Neuronal stem cell (in vitro differentiated cells): Measurements from ENCODE around the gene PCLO.

Experiments used
- DNase-seq: peaks from one replicate; pipeline ENCODE4 v3.0.0-alpha.2; 2013; ENCODE audit warnings: low spot score
- H2AFZ ChIP-seq: one replicate; pipeline ENCODE4 v1.6.1; 2013; ENCODE audit warnings: mild to moderate bottlenecking, low read length, inconsistent platforms
- H2AK5ac ChIP-seq: 2 replicates; pipeline ENCODE4 v1.6.1; 2013; ENCODE audit warnings: low read depth, mild to moderate bottlenecking, inconsistent platforms, low read length, moderate library complexity, mixed read lengths
- H2BK120ac ChIP-seq: 2 replicates; pipeline ENCODE4 v1.6.1; 2013; ENCODE audit warnings: low read depth, mild to moderate bottlenecking, inconsistent platforms, low read length, moderate library complexity, mixed read lengths
- H2BK12ac ChIP-seq: one replicate; pipeline ENCODE4 v1.6.1; 2013; ENCODE audit warnings: low read length, inconsistent platforms
- H2BK15ac ChIP-seq: 2 replicates; pipeline ENCODE4 v1.6.1; 2013; ENCODE audit warnings: mild to moderate bottlenecking, low read length, inconsistent platforms, mixed read lengths
- H2BK5ac ChIP-seq: one replicate; pipeline ENCODE4 v1.6.1; 2013; ENCODE audit warnings: inconsistent platforms, mild to moderate bottlenecking, low read length, moderate library complexity
- H3K14ac ChIP-seq: one replicate; pipeline ENCODE4 v1.6.1; 2013; ENCODE audit warnings: low read length, inconsistent platforms
- H3K18ac ChIP-seq: 2 replicates; pipeline ENCODE4 v1.6.1; 2013; ENCODE audit warnings: low read length, inconsistent platforms
- H3K23ac ChIP-seq: 2 replicates; pipeline ENCODE4 v1.6.1; 2013; ENCODE audit warnings: low read depth, mild to moderate bottlenecking, mixed read lengths, low read length, inconsistent platforms; ENCODE audit not compliant: poor library complexity
- H3K27ac ChIP-seq: replicated peaks from 3 replicates; pipeline ENCODE4 v1.5.1; 2013; ENCODE audit warnings: low read length, inconsistent platforms
- H3K27me3 ChIP-seq, 3 experiments: 2 replicates each; pipeline ENCODE4 v1.6.1; 2013; ENCODE audit warnings: low read length in 3 of 3, mild to moderate bottlenecking in 2 of 3, inconsistent platforms in 1 of 3, low read depth in 1 of 3, mixed read lengths in 1 of 3, moderate library complexity in 1 of 3; ENCODE audit not compliant: control insufficient read depth in 3 of 3, insufficient read depth in 3 of 3
- H3K36me3 ChIP-seq, 2 donors: replicated peaks in 1 of 2; 2 replicates each; pipeline ENCODE4 v1.6.1; 2013; ENCODE audit warnings: low read length in 2 of 2; ENCODE audit not compliant: control insufficient read depth in 2 of 2, insufficient read depth in 2 of 2
- H3K4ac ChIP-seq: 2 replicates; pipeline ENCODE4 v1.6.1; 2013; ENCODE audit warnings: inconsistent platforms, mild to moderate bottlenecking, low read length, moderate library complexity
- H3K4me1 ChIP-seq, 2 donors: 1 replicate in 1 of 2; 2 replicates in 1 of 2; pipeline ENCODE4 v1.6.1; 2013; ENCODE audit warnings: low read length in 2 of 2, low read depth in 1 of 2; ENCODE audit not compliant: control insufficient read depth in 2 of 2, insufficient read depth in 1 of 2
- H3K4me2 ChIP-seq: one replicate; pipeline ENCODE4 v1.6.1; 2013; ENCODE audit warnings: mild to moderate bottlenecking, low read length, inconsistent platforms; ENCODE audit not compliant: insufficient read depth, poor library complexity, severe bottlenecking
- H3K4me3 ChIP-seq, 2 donors: 2 replicates each; pipeline ENCODE4 v1.5.1; 2013; ENCODE audit warnings: low read length in 2 of 2, mild to moderate bottlenecking in 2 of 2, inconsistent platforms in 1 of 2, moderate library complexity in 1 of 2
- H3K79me1 ChIP-seq: one replicate; pipeline ENCODE4 v1.6.1; 2013; ENCODE audit warnings: low read depth, mild to moderate bottlenecking, inconsistent platforms, low read length, moderate library complexity
- H3K9ac ChIP-seq: one replicate; pipeline ENCODE4 v1.6.1; 2013; ENCODE audit warnings: mild to moderate bottlenecking, low read depth, low read length, inconsistent platforms; ENCODE audit not compliant: poor library complexity
- H3K9me3 ChIP-seq, 2 donors: replicated peaks in 1 of 2; 2 replicates each; pipeline versions ENCODE3 to v1.6.1; 2013; ENCODE audit warnings: low read length in 2 of 2, mild to moderate bottlenecking in 2 of 2, inconsistent platforms in 1 of 2, low read depth in 1 of 2, mixed read lengths in 1 of 2, moderate library complexity in 1 of 2; ENCODE audit not compliant: control insufficient read depth in 2 of 2, insufficient read depth in 1 of 2
- H4K8ac ChIP-seq: one replicate; pipeline ENCODE4 v1.6.1; 2013; ENCODE audit warnings: low read depth, mild to moderate bottlenecking, inconsistent platforms, low read length, moderate library complexity
- H4K91ac ChIP-seq: one replicate; pipeline ENCODE4 v1.6.1; 2013; ENCODE audit warnings: low read length, low read depth, mild to moderate bottlenecking, inconsistent platforms; ENCODE audit not compliant: poor library complexity
- WGBS, 2 donors: extraction: QIAGEN DNeasy Blood & Tissue Kit; methylation state at CpG; one replicate each; pipeline ENCODE4 v1.1.7; 2013; ENCODE audit warnings: missing lambda C conversion rate in 2 of 2, mixed read lengths in 1 of 2; ENCODE audit not compliant: insufficient read length in 2 of 2, insufficient replicate concordance in 1 of 2; ENCODE audit errors: extremely low coverage in 2 of 2; 5-methylcytosine and 5-hydroxymethylcytosine counted together

The PCLO gene

GRCh38 chr7:82726038-82726800, 436.5 kb downstream of the PCLO start:
- H2BK12ac ChIP-seq = no peak overlapping the region
- WGBS, 2 donors = no CpG with 5 or more reads among the region's 7 CpGs
- peaks cover 2% of the 10 kb centered on the region in 2 donors for H3K4me1 ChIP-seq
- H2BK5ac ChIP-seq = no peak overlapping the region
- no peak overlapping the region for H3K23ac ChIP-seq
- DNase-seq = no peak
- no peaks in the 10 kb centered on the region for H3K9me3 ChIP-seq
- H3K14ac ChIP-seq = no peak overlapping the region
- no peaks in the 10 kb centered on the region for H3K27me3 ChIP-seq
- no peak overlapping the region for H2BK120ac ChIP-seq
- no peak overlapping the region for H3K4me2 ChIP-seq
- no peak overlapping the region for H3K27ac ChIP-seq
- no peak overlapping the region for H2AFZ ChIP-seq
- H2BK15ac ChIP-seq = no peak overlapping the region
- no peaks in the 10 kb centered on the region for H3K79me1 ChIP-seq
- no peak overlapping the region for H2AK5ac ChIP-seq
- no peak overlapping the region for H3K18ac ChIP-seq
- no peak overlapping the region for H3K9ac ChIP-seq
- no peaks in the 10 kb centered on the region for H3K36me3 ChIP-seq
- no peak overlapping the region for H4K91ac ChIP-seq
- no peak overlapping the region for H3K4ac ChIP-seq
- H3K4me3 ChIP-seq = no peak overlapping the region
- H4K8ac ChIP-seq = no peak overlapping the region

DNA sequence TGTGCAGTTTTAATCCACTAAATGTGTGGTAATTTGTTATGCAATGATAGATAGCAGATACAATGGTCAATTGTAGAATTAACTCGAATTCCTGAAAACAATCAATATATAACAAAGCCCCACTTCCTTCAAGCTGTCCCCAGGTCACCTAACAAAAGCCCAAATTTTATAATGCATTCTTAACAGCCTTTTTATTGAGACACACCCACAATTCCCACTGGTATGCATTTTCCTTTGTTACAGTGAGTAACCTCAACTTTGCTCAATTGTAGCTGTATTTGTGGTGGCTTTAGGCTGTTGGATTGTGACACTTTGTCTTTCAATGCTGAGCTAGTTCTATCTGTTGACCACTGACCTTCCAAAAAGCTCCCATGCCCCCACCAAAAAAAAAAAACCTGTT, 439.3 kb downstream of the PCLO start:
- H3K27me3 ChIP-seq = no peaks in the 10 kb centered on the region
- peaks cover 2% of the 10 kb centered on the region in 2 donors for H3K4me1 ChIP-seq
- H3K23ac ChIP-seq = no peak overlapping the region
- H2BK5ac ChIP-seq = no peak overlapping the region
- H3K14ac ChIP-seq = no peak overlapping the region
- H2AK5ac ChIP-seq = no peak overlapping the region
- no peaks in the 10 kb centered on the region for H3K79me1 ChIP-seq
- no peak overlapping the region for H3K4me3 ChIP-seq
- no peak for DNase-seq
- H3K4ac ChIP-seq = no peak overlapping the region
- WGBS, 2 donors = no CpG with 5 or more reads among the region's 1 CpG
- no peak overlapping the region for H2BK12ac ChIP-seq
- no peak overlapping the region for H2BK120ac ChIP-seq
- no peak overlapping the region for H3K4me2 ChIP-seq
- no peak overlapping the region for H2BK15ac ChIP-seq
- H4K91ac ChIP-seq = no peak overlapping the region
- H3K36me3 ChIP-seq = no peaks in the 10 kb centered on the region
- H3K9me3 ChIP-seq = no peaks in the 10 kb centered on the region
- H4K8ac ChIP-seq = no peak overlapping the region
- no peak overlapping the region for H3K9ac ChIP-seq
- no peak overlapping the region for H3K27ac ChIP-seq
- H2AFZ ChIP-seq = no peak overlapping the region
- no peak overlapping the region for H3K18ac ChIP-seq

- Histone ChIP-seq H2BK15ac (no peak overlapping the region), H2BK5ac (no peak overlapping the region), H3K9me3 (no peaks in the 10 kb centered on the region), H3K27ac (no peak overlapping the region), H3K4me2 (no peak overlapping the region), H3K9ac (no peak overlapping the region), H3K23ac (no peak overlapping the region), H3K36me3 (no peaks in the 10 kb centered on the region), H3K4ac (no peak overlapping the region), H2BK12ac (no peak overlapping the region), H3K4me3 (no peak overlapping the region), H4K91ac (no peak overlapping the region), H4K8ac (no peak overlapping the region), H3K27me3 (no peaks in the 10 kb centered on the region), H3K14ac (no peak overlapping the region), H3K4me1 (peaks cover 2% of the 10 kb centered on the region in 2 donors), H2AK5ac (no peak overlapping the region), H2AFZ (peak overlapping the region; percentile 24), H3K79me1 (no peaks in the 10 kb centered on the region), H2BK120ac (no peak overlapping the region), H3K18ac (no peak overlapping the region)
- no CpG with 5 or more reads among the region's 3 CpGs for WGBS, 2 donors
- DNase-seq = no peak
Measured at GRCh38 chr7:82722946-82723345, 439.7 kb downstream of the PCLO start.

DNA sequence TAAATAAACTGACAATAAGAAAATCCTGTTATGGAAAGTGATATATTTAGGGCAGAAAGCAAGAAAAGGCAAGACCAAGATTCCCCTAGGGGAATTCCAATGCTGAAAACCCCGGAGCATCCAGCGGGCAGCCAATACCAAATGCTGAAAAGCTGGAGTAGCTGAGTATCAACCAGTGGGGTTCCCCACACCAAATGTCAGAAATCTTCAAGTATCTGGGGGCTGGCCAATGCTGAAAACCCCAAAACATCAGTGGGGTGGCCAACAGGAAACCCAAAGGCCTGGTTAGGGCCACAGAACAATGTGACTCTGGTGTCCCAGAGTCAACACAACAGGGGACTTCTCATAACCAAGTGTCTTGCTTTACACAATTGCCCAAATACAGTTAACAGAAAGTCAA, 447.3 kb downstream of the PCLO start:
- Histone ChIP-seq H3K9ac (no peak overlapping the region), H3K14ac (no peak overlapping the region), H2BK12ac (no peak overlapping the region), H3K23ac (no peak overlapping the region), H3K36me3 (no peaks in the 10 kb centered on the region), H2AFZ (no peak overlapping the region), H2BK15ac (no peak overlapping the region), H2AK5ac (no peak overlapping the region), H3K27ac (no peak overlapping the region), H3K4me2 (no peak overlapping the region), H4K8ac (no peak overlapping the region), H3K18ac (no peak overlapping the region), H3K79me1 (no peaks in the 10 kb centered on the region), H2BK120ac (no peak overlapping the region), H3K27me3 (no peaks in the 10 kb centered on the region), H3K4me3 (no peak overlapping the region), H3K9me3 (no peaks in the 10 kb centered on the region), H3K4ac (no peak overlapping the region), H3K4me1 (no peaks in the 10 kb centered on the region), H4K91ac (no peak overlapping the region), H2BK5ac (no peak overlapping the region)
- WGBS, 2 donors = no CpG with 5 or more reads among the region's 2 CpGs
- DNase-seq = no peak
